COR-L47 (cell line): Measurements from ENCODE around the gene ARSI.

Experiments used
- DNase-seq: peaks from one replicate; lab custom pipeline; 2025; lab: John Stamatoyannopoulos, UW

Gene ARSI

GRCh38 chr5:150293091-150293941 lies 9.4 kb downstream of the ARSI start:
- DNase-seq = no peak

GRCh38 chr5:150291388-150292385 lies 11.0 kb downstream of the ARSI start:
- no peak for DNase-seq

GRCh38 chr5:150289551-150290390 lies 12.9 kb downstream of the ARSI start, which contains the start of gene CAMK2A:
CAMK2A (minus strand) TSS chr5:150289773; CDS start chr5:150289625, 148 bp downstream.
- peak; percentile 86 for DNase-seq

- no peak for DNase-seq
Observed at GRCh38 chr5:150288791-150289190, 13.9 kb downstream of the ARSI start.

GRCh38 chr5:150288361-150288760 lies 14.3 kb downstream of the ARSI start:
- DNase-seq = no peak

GRCh38 chr5:150286820-150287219 lies 15.9 kb downstream of the ARSI start:
- peak; percentile 24 for DNase-seq

GRCh38 chr5:150285114-150285513 lies 17.6 kb downstream of the ARSI start:
- DNase-seq = no peak

- DNase-seq = no peak
Observed at GRCh38 chr5:150284311-150284710, 18.4 kb downstream of the ARSI start.

GRCh38 chr5:150283904-150284303 lies 18.8 kb downstream of the ARSI start:
- DNase-seq = no peak

GRCh38 chr5:150281987-150282386 lies 20.7 kb downstream of the ARSI start:
- no peak for DNase-seq

- DNase-seq = peak; percentile 59
Observed at GRCh38 chr5:150279330-150280020, 23.2 kb downstream of the ARSI start.

- no peak for DNase-seq
Observed at GRCh38 chr5:150278916-150279315, 23.8 kb downstream of the ARSI start.

- DNase-seq = no peak
Observed at GRCh38 chr5:150278046-150278730, 24.5 kb downstream of the ARSI start.

- no peak for DNase-seq
Observed at GRCh38 chr5:150277043-150277442, 25.7 kb downstream of the ARSI start.

GRCh38 chr5:150274811-150275210 lies 27.9 kb downstream of the ARSI start:
- DNase-seq = no peak

- no peak for DNase-seq
Observed at GRCh38 chr5:150272531-150272930, 30.2 kb downstream of the ARSI start.

- no peak for DNase-seq
Observed at GRCh38 chr5:150271923-150272322, 30.8 kb downstream of the ARSI start.

- no peak for DNase-seq
Observed at GRCh38 chr5:150271296-150271692, 31.4 kb downstream of the ARSI start.

- DNase-seq = peak; percentile 27
Observed at GRCh38 chr5:150270541-150271295, 32.0 kb downstream of the ARSI start.

- peak; percentile 80 for DNase-seq
Observed at GRCh38 chr5:150266871-150267291, 35.8 kb downstream of the ARSI start.
